Central memory CD8-positive, alpha-beta T cell (primary cell): ENCODE data around the gene MED12L.
A peak's percentile ranks its signal among the peaks of the same experiment; 100 is the strongest.
"Not testable (repeated sequence)": the region's sequence is repeated elsewhere in the genome, so short reads cannot be mapped to it uniquely, and the experiment has no call there.

Source experiments
- ATAC-seq: fragments of 150-1000 bp; cut with Tn5 transposase; replicated peaks from 2 replicates; pipeline ENCODE4 v1.10.0; 2022; ENCODE audit warnings: mild to moderate bottlenecking, moderate FRiP score, moderate number of reproducible peaks; ENCODE audit not compliant: poor library complexity, severe bottlenecking; ENCODE audit errors: extremely low read depth
- DNase-seq, 2 donors: peaks; one replicate each; pipeline ENCODE4 v3.0.0; 2021; ENCODE audit warnings: low spot score in 2 of 2
- H3K27ac Mint-ChIP-seq: one replicate; pipeline ENCODE4 v1.8.0; 2022; ENCODE audit warnings: low read depth, mild to moderate bottlenecking, moderate library complexity, mixed read lengths
- H3K27me3 Mint-ChIP-seq: one replicate; pipeline ENCODE4 v1.8.0; 2022; ENCODE audit warnings: mixed read lengths
- H3K36me3 Mint-ChIP-seq: one replicate; pipeline ENCODE4 v1.8.0; 2022; ENCODE audit warnings: mild to moderate bottlenecking, moderate library complexity, mixed read lengths; ENCODE audit not compliant: insufficient read depth
- H3K4me1 Mint-ChIP-seq: one replicate; pipeline ENCODE4 v1.8.0; 2022; ENCODE audit warnings: mixed read lengths
- H3K4me3 Mint-ChIP-seq: one replicate; pipeline ENCODE4 v1.8.0; 2022; ENCODE audit warnings: mild to moderate bottlenecking, moderate library complexity, mixed read lengths
- H3K9me3 Mint-ChIP-seq: one replicate; pipeline ENCODE4 v1.8.0; 2022; ENCODE audit warnings: mixed read lengths

MED12L gene

GRCh38 chr3:151236316-151236715 is 150.9 kb downstream of the MED12L start:
- ATAC-seq = no peak
- Mint-ChIP-seq H3K9me3 (no peaks in the 10 kb centered on the region), H3K27ac (no peak overlapping the region), H3K36me3 (no peaks in the 10 kb centered on the region), H3K4me1 (no peaks in the 10 kb centered on the region), H3K4me3 (no peak overlapping the region), H3K27me3 (peaks cover 15% of the 10 kb centered on the region)
- DNase-seq = no peak

- Mint-ChIP-seq H3K27me3 (peaks cover 15% of the 10 kb centered on the region), H3K4me3 (no peak overlapping the region), H3K4me1 (no peaks in the 10 kb centered on the region), H3K9me3 (no peaks in the 10 kb centered on the region), H3K27ac (no peak overlapping the region), H3K36me3 (no peaks in the 10 kb centered on the region)
- ATAC-seq (no peak), DNase-seq (no peak)
These were observed 151.3 kb downstream of the MED12L start for GRCh38 chr3:151236736-151237135.

- H3K36me3 Mint-ChIP-seq, DNase-seq, H3K9me3 Mint-ChIP-seq, H3K27ac Mint-ChIP-seq, H3K4me1 Mint-ChIP-seq, H3K27me3 Mint-ChIP-seq, ATAC-seq, H3K4me3 Mint-ChIP-seq: not testable (repeated sequence)
These were observed 156.5 kb downstream of the MED12L start for GRCh38 chr3:151242006-151242405.

GRCh38 chr3:151248772-151249337 is 163.4 kb downstream of the MED12L start:
- Mint-ChIP-seq H3K27me3 (no peaks in the 10 kb centered on the region), H3K4me1 (no peaks in the 10 kb centered on the region), H3K4me3 (no peak overlapping the region), H3K9me3 (no peaks in the 10 kb centered on the region), H3K27ac (no peak overlapping the region), H3K36me3 (no peaks in the 10 kb centered on the region)
- ATAC-seq = no peak
- no peak for DNase-seq

DNA sequence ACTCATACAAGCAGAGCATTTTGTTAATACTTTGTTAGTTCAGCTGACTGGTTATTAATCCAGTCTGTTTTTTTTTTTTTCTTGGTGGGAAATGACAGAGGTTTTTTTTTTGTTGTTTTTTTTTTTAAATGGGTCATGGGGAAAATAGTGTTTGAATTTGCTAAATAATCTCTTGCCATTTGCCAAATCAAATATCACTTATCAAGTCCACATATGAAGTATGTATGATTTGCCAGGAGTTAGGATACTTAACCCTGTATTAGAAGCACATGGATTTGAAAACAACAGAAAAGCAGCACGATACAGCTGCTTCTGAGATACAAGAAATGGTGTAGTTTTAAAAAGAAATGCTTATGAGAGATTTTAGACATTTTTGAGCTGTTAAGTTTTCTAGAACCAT is 171.3 kb downstream of the MED12L start:
- Mint-ChIP-seq H3K9me3 (no peaks in the 10 kb centered on the region), H3K4me1 (no peaks in the 10 kb centered on the region), H3K4me3 (no peak overlapping the region), H3K27ac (no peak overlapping the region), H3K27me3 (peaks cover 34% of the 10 kb centered on the region), H3K36me3 (no peaks in the 10 kb centered on the region)
- ATAC-seq (no peak), DNase-seq (no peak)

- Mint-ChIP-seq H3K27ac (no peak overlapping the region), H3K4me1 (no peaks in the 10 kb centered on the region), H3K9me3 (no peaks in the 10 kb centered on the region), H3K36me3 (peaks cover 1% of the 10 kb centered on the region), H3K27me3 (peaks cover 34% of the 10 kb centered on the region), H3K4me3 (no peak overlapping the region)
- ATAC-seq = no peak
- DNase-seq = no peak
These were observed 174.2 kb downstream of the MED12L start for GRCh38 chr3:151259664-151260063.

DNA sequence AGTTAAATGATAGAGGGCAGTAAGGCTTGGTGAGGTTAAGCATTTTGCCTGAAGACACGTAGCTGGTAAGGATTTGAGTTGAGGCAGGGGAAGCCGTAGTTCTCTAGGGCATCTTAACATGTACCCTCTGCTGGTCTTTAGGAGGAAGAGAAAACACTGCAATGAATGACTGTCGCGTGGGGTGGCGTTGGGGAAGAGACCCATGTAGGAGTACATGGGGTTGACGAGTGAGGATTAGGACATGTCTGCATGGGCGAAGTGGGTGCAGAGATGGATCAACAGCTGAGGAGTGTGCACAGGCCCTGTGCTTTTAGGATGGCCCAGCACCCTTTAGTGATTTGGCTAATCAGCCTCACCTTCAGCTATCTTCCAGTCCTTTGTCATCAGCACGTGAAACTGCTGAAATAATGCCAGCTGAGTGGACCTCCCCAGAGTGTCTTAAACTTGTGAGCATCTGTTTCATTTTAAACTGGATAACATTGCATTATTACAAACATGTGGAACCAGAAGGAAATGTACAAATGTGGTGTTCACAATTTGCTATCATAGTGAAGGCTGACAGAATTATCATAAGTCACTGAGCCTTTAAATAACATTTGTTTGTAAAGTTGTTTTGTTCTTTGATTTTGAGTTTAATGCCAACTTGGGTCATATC is 177.5 kb downstream of the MED12L start:
- Mint-ChIP-seq H3K4me3 (no peak overlapping the region), H3K4me1 (no peaks in the 10 kb centered on the region), H3K27ac (no peak overlapping the region), H3K9me3 (no peaks in the 10 kb centered on the region), H3K36me3 (peaks cover 1% of the 10 kb centered on the region), H3K27me3 (peaks cover 23% of the 10 kb centered on the region)
- no peak for DNase-seq
- no peak for ATAC-seq

GRCh38 chr3:151264605-151265004 is 179.1 kb downstream of the MED12L start:
- ATAC-seq (no peak), DNase-seq (no peak)
- H3K36me3 Mint-ChIP-seq = peaks cover 1% of the 10 kb centered on the region
- peaks cover 10% of the 10 kb centered on the region for H3K4me1 Mint-ChIP-seq
- no peak overlapping the region for H3K27ac Mint-ChIP-seq
- H3K4me3 Mint-ChIP-seq = no peak overlapping the region
- no peaks in the 10 kb centered on the region for H3K9me3 Mint-ChIP-seq
- H3K27me3 Mint-ChIP-seq = peaks cover 17% of the 10 kb centered on the region

GRCh38 chr3:151265166-151265565 is 179.7 kb downstream of the MED12L start:
- ATAC-seq (no peak), DNase-seq (no peak)
- H3K27me3 Mint-ChIP-seq = peaks cover 11% of the 10 kb centered on the region
- no peak overlapping the region for H3K4me3 Mint-ChIP-seq
- H3K9me3 Mint-ChIP-seq = no peaks in the 10 kb centered on the region
- peaks cover 1% of the 10 kb centered on the region for H3K36me3 Mint-ChIP-seq
- peaks cover 10% of the 10 kb centered on the region for H3K4me1 Mint-ChIP-seq
- H3K27ac Mint-ChIP-seq = peak overlapping the region; percentile 65

DNA sequence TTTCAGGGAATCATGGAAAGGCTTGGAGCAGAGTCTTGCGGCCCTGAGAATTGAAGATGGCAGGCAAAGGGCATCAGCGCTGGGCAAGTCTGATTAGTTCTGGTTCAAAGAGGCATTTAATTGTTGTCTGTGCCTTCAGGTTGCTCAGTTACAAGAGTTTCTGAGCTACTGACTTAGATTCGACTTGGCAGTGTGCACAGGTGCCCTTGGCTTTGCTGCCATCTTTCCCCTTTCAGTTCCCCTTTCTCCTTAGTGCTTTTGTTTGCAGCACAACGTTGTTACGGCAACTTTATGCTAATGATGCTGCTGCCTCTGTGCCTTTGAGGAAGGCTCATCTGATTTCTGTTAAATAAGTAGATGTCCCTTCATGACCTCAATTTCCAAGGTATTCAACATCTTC is 180.4 kb downstream of the MED12L start:
- peaks cover 4% of the 10 kb centered on the region for H3K27me3 Mint-ChIP-seq
- H3K27ac Mint-ChIP-seq = peak overlapping the region; percentile 65
- no peak for ATAC-seq
- peaks cover 10% of the 10 kb centered on the region for H3K4me1 Mint-ChIP-seq
- peaks cover 1% of the 10 kb centered on the region for H3K36me3 Mint-ChIP-seq
- H3K4me3 Mint-ChIP-seq = no peak overlapping the region
- no peak for DNase-seq
- no peaks in the 10 kb centered on the region for H3K9me3 Mint-ChIP-seq

GRCh38 chr3:151267066-151267465 is 181.6 kb downstream of the MED12L start:
- Mint-ChIP-seq H3K27ac (no peak overlapping the region), H3K27me3 (no peaks in the 10 kb centered on the region), H3K9me3 (no peaks in the 10 kb centered on the region), H3K4me3 (no peak overlapping the region), H3K36me3 (peaks cover 1% of the 10 kb centered on the region), H3K4me1 (peaks cover 10% of the 10 kb centered on the region)
- DNase-seq = no peak
- ATAC-seq = no peak

GRCh38 chr3:151268267-151269235 is 183.1 kb downstream of the MED12L start:
- peak overlapping the region; percentile 47 for H3K4me3 Mint-ChIP-seq
- no peaks in the 10 kb centered on the region for H3K27me3 Mint-ChIP-seq
- no peaks in the 10 kb centered on the region for H3K9me3 Mint-ChIP-seq
- H3K4me1 Mint-ChIP-seq = peaks cover 10% of the 10 kb centered on the region
- ATAC-seq = peak; percentile 44
- peaks cover 1% of the 10 kb centered on the region for H3K36me3 Mint-ChIP-seq
- DNase-seq = no peak
- H3K27ac Mint-ChIP-seq = peak overlapping the region; percentile 17
